ENCODE data around the gene EPHB3. TPM values are rescaled to one million over a fixed set of nuclear protein-coding genes. Genes with fewer than 3 reads are reported as not detected.

The EPHB3 gene
- total RNA-seq, 2 donors from 2014 or later: 0.35 TPM; not detected in 1

DNA sequence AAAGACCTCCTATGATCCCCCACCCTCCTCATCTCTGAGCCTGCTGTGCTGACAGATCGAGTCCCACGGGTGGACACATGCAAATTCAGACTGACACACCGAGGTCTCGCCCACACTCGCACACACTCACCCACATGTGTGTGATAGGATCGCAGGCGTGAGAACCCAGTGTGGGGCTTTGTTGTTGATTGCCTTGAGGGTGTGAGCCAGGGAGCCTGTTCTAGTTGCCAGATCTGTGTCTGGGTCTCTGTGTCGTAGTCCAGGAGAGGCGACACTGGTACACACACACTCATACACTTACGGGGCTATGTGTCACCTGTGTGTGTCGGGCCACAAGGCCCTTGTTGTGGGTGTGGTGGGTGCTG is 2.0 kb downstream of the EPHB3 start:
- ATAC-seq: no peak
- Mint-ChIP-seq H3K27me3 (peaks cover 46% of the 10 kb centered on the region), H3K4me1 (peaks cover 33% of the 10 kb centered on the region), H3K36me3 (ENCODE audit: low read depth) (peaks cover 7% of the 10 kb centered on the region), H3K4me3 (peak overlapping the region; percentile 41), H3K27ac (no peak overlapping the region)
- DNase-seq: no peak
- no peaks in the 10 kb centered on the region for H3K9me3 ChIP-seq (ENCODE audit: control insufficient read depth, low read length, poor library complexity, severe bottlenecking)

DNA sequence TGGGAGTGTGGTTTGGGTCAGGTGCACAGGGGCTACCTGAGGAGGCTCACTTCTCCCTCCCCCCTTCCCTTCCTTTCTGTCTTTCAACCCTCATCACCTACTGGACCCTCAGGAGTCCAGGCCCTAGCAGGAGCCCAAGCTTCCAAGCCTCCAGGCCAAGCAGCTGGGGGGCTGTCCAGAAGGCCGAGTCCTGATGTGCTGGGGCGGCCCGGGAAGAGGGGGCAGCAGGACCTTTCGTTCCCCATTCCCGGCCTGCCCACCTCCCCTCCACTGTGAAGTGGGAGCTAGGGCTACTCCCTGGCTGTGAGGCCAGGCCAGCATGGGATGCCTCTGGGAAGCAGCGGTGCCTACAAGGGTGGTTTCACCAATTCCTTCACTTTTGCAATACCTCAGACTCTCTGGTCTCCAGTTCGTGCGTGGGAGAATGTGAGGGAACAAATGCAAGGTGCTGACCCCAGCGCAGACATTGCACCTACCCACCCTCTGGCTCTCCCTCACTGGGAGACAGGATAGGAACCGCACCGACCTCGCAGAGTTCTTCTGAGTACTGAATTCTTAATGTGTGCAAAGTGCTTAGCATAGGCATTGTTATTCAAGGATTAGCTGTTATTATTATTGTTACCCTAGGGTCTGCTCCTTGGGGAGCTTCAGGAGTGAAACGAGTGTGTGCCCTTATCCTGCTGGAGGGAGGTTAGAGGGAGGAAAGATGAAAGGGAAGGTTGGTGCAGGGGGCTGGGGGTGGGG is 2.5 kb downstream of the EPHB3 start:
- Mint-ChIP-seq H3K4me3 (no peak overlapping the region), H3K27ac (no peak overlapping the region), H3K4me1 (peaks cover 31% of the 10 kb centered on the region), H3K36me3 (ENCODE audit: low read depth) (peaks cover 7% of the 10 kb centered on the region), H3K27me3 (peaks cover 43% of the 10 kb centered on the region)
- ATAC-seq (no peak), DNase-seq (no peak)
- H3K9me3 ChIP-seq (ENCODE audit: control insufficient read depth, low read length, poor library complexity, severe bottlenecking): no peaks in the 10 kb centered on the region

- H3K4me3 Mint-ChIP-seq: no peak overlapping the region
- H3K27me3 Mint-ChIP-seq: peaks cover 36% of the 10 kb centered on the region
- no peak for DNase-seq
- H3K27ac Mint-ChIP-seq: no peak overlapping the region
- no peak for ATAC-seq
- H3K36me3 Mint-ChIP-seq (ENCODE audit: low read depth): peaks cover 7% of the 10 kb centered on the region
- no peaks in the 10 kb centered on the region for H3K9me3 ChIP-seq (ENCODE audit: control insufficient read depth, low read length, poor library complexity, severe bottlenecking)
- peaks cover 31% of the 10 kb centered on the region for H3K4me1 Mint-ChIP-seq
Observed at GRCh38 chr3:184564685-184565385, 3.2 kb downstream of the EPHB3 start.

- H3K27ac Mint-ChIP-seq: no peak overlapping the region
- H3K36me3 Mint-ChIP-seq (ENCODE audit: low read depth): peaks cover 4% of the 10 kb centered on the region
- H3K9me3 ChIP-seq (ENCODE audit: control insufficient read depth, low read length, poor library complexity, severe bottlenecking): no peaks in the 10 kb centered on the region
- no peak for DNase-seq
- no peak overlapping the region for H3K4me3 Mint-ChIP-seq
- H3K4me1 Mint-ChIP-seq: peaks cover 27% of the 10 kb centered on the region
- H3K27me3 Mint-ChIP-seq: peaks cover 32% of the 10 kb centered on the region
- no peak for ATAC-seq
Observed at GRCh38 chr3:184565421-184566211, 4.0 kb downstream of the EPHB3 start.

- H3K36me3 Mint-ChIP-seq (ENCODE audit: low read depth): no peaks in the 10 kb centered on the region
- H3K4me1 Mint-ChIP-seq: peaks cover 21% of the 10 kb centered on the region
- no peak overlapping the region for H3K4me3 Mint-ChIP-seq
- DNase-seq: no peak
- H3K27me3 Mint-ChIP-seq: peaks cover 31% of the 10 kb centered on the region
- no peak overlapping the region for H3K27ac Mint-ChIP-seq
- ATAC-seq: no peak
- H3K9me3 ChIP-seq (ENCODE audit: control insufficient read depth, low read length, poor library complexity, severe bottlenecking): no peaks in the 10 kb centered on the region
Observed at GRCh38 chr3:184566441-184567414, 5.1 kb downstream of the EPHB3 start.

DNA sequence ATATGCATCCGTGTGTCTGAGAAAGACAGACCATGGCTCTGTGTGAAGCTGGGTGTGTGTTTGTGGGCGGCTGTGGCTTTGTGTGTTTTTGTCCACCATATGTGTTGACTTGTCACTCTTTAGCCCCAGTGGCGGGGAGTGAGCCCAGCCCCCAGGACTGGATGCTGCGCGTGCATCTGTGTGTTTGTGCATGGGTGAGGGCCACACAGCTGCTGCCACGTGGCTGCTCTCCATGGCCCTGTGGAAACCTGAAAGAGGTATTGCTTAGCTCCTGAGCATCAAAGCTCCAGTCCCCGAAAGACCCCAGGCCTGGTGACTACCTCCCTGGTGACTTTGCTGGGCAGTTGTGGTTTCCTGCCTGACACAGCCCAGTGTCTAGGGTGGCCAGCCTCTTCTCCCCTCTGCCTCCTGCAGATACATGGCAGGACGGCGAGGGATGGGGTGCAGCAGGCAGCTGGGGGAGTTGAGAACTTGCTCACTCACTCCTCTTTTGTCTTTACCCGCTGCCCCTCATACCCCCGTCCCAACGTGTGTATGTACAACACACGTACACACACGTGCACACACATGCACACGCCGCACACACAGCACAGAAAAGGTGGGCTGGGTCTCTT is 6.5 kb downstream of the EPHB3 start:
- no peaks in the 10 kb centered on the region for H3K9me3 ChIP-seq (ENCODE audit: control insufficient read depth, low read length, poor library complexity, severe bottlenecking)
- Mint-ChIP-seq H3K27ac (no peak overlapping the region), H3K4me3 (peak overlapping the region; percentile 63), H3K36me3 (ENCODE audit: low read depth) (no peaks in the 10 kb centered on the region), H3K27me3 (peaks cover 44% of the 10 kb centered on the region), H3K4me1 (peaks cover 21% of the 10 kb centered on the region)
- no peak for ATAC-seq
- no peak for DNase-seq

- ATAC-seq: no peak
- H3K27me3 Mint-ChIP-seq: peaks cover 48% of the 10 kb centered on the region
- H3K4me1 Mint-ChIP-seq: peaks cover 22% of the 10 kb centered on the region
- peak overlapping the region; percentile 63 for H3K4me3 Mint-ChIP-seq
- DNase-seq: no peak
- H3K9me3 ChIP-seq (ENCODE audit: control insufficient read depth, low read length, poor library complexity, severe bottlenecking): no peaks in the 10 kb centered on the region
- no peaks in the 10 kb centered on the region for H3K36me3 Mint-ChIP-seq (ENCODE audit: low read depth)
- H3K27ac Mint-ChIP-seq: no peak overlapping the region
Observed at GRCh38 chr3:184568560-184568923, 7.0 kb downstream of the EPHB3 start.

GRCh38 chr3:184568924-184569829 is 7.6 kb downstream of the EPHB3 start:
- ATAC-seq: peak; percentile 41
- H3K27me3 Mint-ChIP-seq: peaks cover 45% of the 10 kb centered on the region
- H3K36me3 Mint-ChIP-seq (ENCODE audit: low read depth): no peaks in the 10 kb centered on the region
- DNase-seq: no peak
- H3K27ac Mint-ChIP-seq: no peak overlapping the region
- peaks cover 22% of the 10 kb centered on the region for H3K4me1 Mint-ChIP-seq
- H3K9me3 ChIP-seq (ENCODE audit: control insufficient read depth, low read length, poor library complexity, severe bottlenecking): no peaks in the 10 kb centered on the region
- peak overlapping the region; percentile 79 for H3K4me3 Mint-ChIP-seq

GRCh38 chr3:184570035-184570434 is 8.4 kb downstream of the EPHB3 start:
- no peak overlapping the region for H3K4me3 Mint-ChIP-seq
- H3K36me3 Mint-ChIP-seq (ENCODE audit: low read depth): no peaks in the 10 kb centered on the region
- no peak overlapping the region for H3K27ac Mint-ChIP-seq
- no peaks in the 10 kb centered on the region for H3K9me3 ChIP-seq (ENCODE audit: control insufficient read depth, low read length, poor library complexity, severe bottlenecking)
- H3K27me3 Mint-ChIP-seq: peaks cover 37% of the 10 kb centered on the region
- ATAC-seq: no peak
- H3K4me1 Mint-ChIP-seq: peaks cover 19% of the 10 kb centered on the region
- DNase-seq: no peak

DNA sequence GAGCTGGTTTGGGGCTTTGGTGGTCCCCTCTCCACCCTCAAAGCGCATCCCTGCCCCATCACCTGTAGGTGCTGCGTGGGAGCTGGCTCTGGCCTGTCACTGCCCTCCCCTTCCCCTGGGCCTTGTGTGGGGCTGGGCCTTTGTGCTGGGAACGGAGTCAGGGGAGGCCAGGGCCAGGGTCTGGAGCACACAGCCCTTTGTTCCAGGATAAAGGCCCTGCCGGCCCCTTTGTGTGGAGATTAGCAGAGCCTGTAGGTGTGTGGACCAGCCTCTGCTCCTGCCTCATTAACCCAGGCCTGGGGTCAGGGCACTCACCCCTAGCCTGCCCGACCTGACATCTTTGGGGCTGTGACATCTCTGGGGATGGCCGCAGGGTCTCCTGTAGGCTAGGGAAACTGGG is 8.9 kb downstream of the EPHB3 start:
- Mint-ChIP-seq H3K4me1 (peaks cover 15% of the 10 kb centered on the region), H3K27me3 (peaks cover 35% of the 10 kb centered on the region), H3K36me3 (ENCODE audit: low read depth) (no peaks in the 10 kb centered on the region), H3K27ac (no peak overlapping the region), H3K4me3 (no peak overlapping the region)
- H3K9me3 ChIP-seq (ENCODE audit: control insufficient read depth, low read length, poor library complexity, severe bottlenecking): no peaks in the 10 kb centered on the region
- ATAC-seq: no peak
- DNase-seq: no peak

DNA sequence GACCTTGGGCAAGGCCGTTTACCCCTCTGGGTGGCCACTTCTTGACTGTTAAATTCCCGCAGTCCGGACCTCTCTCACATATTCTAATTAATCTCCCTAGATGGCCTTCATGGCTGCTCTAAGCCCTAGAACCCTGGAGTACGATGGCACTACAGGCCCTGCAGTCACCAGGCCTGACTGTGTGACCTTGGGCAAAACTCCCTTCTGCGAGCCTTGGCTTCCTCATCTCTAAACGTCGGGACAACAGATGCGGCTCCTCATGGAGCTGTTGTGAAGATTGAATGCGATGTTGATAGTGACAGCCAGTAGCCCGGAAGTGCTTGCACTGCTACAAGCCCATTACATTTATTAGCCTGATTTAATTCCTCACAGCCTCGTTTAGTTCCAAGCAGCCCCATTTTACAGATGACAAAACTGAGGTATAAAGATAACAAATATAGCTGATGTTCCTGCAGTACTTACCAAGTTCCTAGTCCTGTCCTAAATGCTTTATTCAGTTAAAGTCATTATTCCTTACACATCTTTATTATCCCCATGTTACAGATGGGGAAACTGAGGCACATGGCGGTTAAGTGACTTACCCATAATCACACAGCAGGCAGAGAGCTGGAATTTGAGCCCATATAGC is 10.3 kb downstream of the EPHB3 start:
- H3K4me3 Mint-ChIP-seq: no peak overlapping the region
- H3K36me3 Mint-ChIP-seq (ENCODE audit: low read depth): peaks cover 3% of the 10 kb centered on the region
- peaks cover 9% of the 10 kb centered on the region for H3K4me1 Mint-ChIP-seq
- no peaks in the 10 kb centered on the region for H3K9me3 ChIP-seq (ENCODE audit: control insufficient read depth, low read length, poor library complexity, severe bottlenecking)
- DNase-seq (no peak), ATAC-seq (no peak)
- H3K27ac Mint-ChIP-seq: no peak overlapping the region
- peaks cover 42% of the 10 kb centered on the region for H3K27me3 Mint-ChIP-seq

All from T-helper 17 cell (primary cell).